Mammary microvascular endothelial cell (primary cell): ENCODE data around the gene SCD. TPM values are rescaled to one million over a fixed set of nuclear protein-coding genes. Genes with fewer than 3 reads are reported as not detected.

Experiments
- total RNA-seq: library from RNA; depleted of rRNA; stranded (reverse); fragments of >200 nt; gene quantifications from 2 replicates; pipeline ENCODE4 v1.2.3, GENCODE V29; 2015

The SCD gene
- 238 and 239 TPM in 2 replicates for total RNA-seq

DNA sequence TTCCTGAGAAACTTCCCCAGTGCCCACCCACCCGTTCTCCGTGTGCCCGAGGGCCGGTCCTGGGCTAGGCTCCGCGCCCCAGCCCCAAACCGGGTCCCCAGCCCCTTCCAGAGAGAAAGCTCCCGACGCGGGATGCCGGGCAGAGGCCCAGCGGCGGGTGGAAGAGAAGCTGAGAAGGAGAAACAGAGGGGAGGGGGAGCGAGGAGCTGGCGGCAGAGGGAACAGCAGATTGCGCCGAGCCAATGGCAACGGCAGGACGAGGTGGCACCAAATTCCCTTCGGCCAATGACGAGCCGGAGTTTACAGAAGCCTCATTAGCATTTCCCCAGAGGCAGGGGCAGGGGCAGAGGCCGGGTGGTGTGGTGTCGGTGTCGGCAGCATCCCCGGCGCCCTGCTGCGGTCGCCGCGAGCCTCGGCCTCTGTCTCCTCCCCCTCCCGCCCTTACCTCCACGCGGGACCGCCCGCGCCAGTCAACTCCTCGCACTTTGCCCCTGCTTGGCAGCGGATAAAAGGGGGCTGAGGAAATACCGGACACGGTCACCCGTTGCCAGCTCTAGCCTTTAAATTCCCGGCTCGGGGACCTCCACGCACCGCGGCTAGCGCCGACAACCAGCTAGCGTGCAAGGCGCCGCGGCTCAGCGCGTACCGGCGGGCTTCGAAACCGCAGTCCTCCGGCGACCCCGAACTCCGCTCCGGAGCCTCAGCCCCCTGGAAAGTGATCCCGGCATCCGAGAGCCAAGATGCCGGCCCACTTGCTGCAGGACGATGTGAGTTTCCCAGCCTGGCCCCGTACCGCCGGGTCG, at the start of gene SCD:
SCD (plus strand) TSS at position 469 of the 803 bp plus-strand sequence; CDS start at position 741, 272 bp downstream.

DNA sequence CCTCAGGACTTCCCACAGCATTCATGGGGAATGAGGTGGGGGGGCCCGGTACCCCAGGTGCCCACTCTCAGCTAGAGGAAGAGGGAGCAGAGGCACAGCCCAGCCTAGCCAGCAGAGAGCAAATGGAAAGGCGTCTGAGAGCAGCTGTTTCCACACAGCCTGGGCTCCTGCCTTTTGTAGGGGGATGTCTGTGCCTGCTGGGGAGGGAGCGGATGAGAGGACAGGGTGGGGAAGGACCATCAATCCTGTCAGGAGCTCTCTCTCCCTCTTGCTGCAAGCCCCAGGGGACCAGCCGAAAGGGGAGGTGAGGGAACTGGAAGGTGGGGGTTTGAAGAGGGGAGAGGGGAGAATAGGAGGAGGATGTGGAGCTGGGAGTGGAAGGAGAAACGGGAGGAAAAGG, 17.0 kb upstream of the SCD start, which contains the start of gene PKD2L1:
PKD2L1 (minus strand) TSS at position 150 of the 400 bp plus-strand sequence; CDS start at position 25, 125 bp downstream.

Other genes with a start within 250 kb of the SCD start
- 37.4 and 42.2 TPM in 2 replicates for gene ERLIN1, start 161.2 kb upstream of the SCD start, total RNA-seq
- 19.4 and 19.5 TPM in 2 replicates for gene CHUK, start 117.6 kb upstream of the SCD start, total RNA-seq
- 26.7 and 31.2 TPM in 2 replicates for gene CWF19L1, start 79.6 kb upstream of the SCD start, total RNA-seq
- 68.8 and 77.6 TPM in 2 replicates for gene BLOC1S2, start 60.6 kb upstream of the SCD start, total RNA-seq
- gene PKD2L1, start 17.0 kb upstream of the SCD start, total RNA-seq: not detected in 2 replicates
- gene WNT8B, start 115.8 kb downstream of the SCD start, total RNA-seq: not detected in 2 replicates
- 0.87 and 0.89 TPM in 2 replicates for gene SEC31B, start 172.6 kb downstream of the SCD start, total RNA-seq
- gene NDUFB8, start 182.6 kb downstream of the SCD start, total RNA-seq: 220 and 254 TPM in 2 replicates
- 3.1 and 3.7 TPM in 2 replicates for gene HIF1AN, start 188.7 kb downstream of the SCD start, total RNA-seq